GM18505 (cell line): ENCODE measurements around the gene FRMD5.

ENCODE experiments used
- ATAC-seq: cut with Tn5 transposase; IDR thresholded peaks from one replicate; pipeline ENCODE4 v1.9.1; 2021; ENCODE audit not compliant: unreplicated experiment
- POLR2A ChIP-seq: IDR thresholded peaks from 4 replicates; pipeline ENCODE4 v1.6.1; 2011; ENCODE audit warnings: borderline replicate concordance; ENCODE audit not compliant: insufficient read depth, insufficient read length; ENCODE audit errors: extremely low read depth

The FRMD5 gene

DNA sequence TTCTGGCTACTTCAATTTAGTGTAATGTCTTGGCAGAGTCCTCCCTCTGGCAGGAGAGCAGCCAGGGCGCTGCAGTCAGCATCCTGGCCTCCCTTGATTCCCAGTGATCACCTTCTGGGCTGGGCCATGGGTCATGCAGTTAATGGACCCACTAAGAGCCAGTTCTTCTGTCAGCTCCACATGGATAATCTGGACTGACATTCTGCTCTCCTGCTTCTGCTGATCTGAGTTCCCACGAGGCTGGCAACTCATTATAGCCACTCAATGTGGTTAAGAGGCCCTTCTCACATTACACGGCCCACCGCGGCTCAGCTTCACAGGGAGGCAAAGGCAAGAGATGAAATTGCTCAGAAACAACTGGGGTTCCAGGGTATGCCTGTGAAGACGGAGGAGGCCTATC, 274.3 kb downstream of the FRMD5 start:
- TF ChIP-seq POLR2A, result no peak
- no peak for ATAC-seq

GRCh38 chr15:43920254-43920600, 274.8 kb downstream of the FRMD5 start:
- ATAC-seq, result no peak
- no peak for TF ChIP-seq POLR2A

DNA sequence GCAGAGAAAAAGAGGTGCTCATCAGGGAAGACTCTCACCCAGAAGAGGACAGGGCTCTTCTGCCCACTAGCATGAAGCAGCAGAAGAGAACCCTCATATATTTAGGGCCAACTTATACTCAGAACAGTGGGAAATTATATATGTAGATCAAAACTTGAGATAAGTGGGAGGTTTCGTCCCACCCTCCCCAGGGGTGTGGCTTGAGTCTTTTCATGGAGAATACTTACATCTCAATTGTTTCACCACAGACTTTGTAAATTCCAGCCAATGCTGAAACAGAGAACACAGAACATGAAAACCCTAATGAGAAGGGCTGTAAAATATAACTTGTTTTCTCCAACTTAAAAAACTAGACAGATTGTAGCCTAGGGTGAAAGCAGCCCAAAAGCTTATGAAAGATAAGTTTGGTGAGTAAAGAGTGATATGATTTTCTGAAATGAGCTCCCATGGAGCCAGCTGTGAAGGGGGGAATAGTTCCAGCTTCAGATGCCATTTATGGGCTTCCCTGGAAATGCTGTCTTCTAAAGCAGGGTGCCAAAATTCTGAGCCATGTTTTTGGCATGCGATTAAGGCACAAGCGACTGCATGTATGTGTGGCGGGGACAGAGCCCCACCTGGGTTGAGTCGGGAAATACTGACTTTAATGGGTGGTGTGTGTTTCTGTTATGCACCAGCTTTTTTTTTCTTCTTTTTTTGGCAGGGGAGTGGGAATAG, 275.4 kb downstream of the FRMD5 start:
- ATAC-seq, result no peak
- no peak for TF ChIP-seq POLR2A

- no peak for ATAC-seq
- TF ChIP-seq POLR2A, result no peak
Measured at GRCh38 chr15:43918717-43919116, 276.4 kb downstream of the FRMD5 start.

DNA sequence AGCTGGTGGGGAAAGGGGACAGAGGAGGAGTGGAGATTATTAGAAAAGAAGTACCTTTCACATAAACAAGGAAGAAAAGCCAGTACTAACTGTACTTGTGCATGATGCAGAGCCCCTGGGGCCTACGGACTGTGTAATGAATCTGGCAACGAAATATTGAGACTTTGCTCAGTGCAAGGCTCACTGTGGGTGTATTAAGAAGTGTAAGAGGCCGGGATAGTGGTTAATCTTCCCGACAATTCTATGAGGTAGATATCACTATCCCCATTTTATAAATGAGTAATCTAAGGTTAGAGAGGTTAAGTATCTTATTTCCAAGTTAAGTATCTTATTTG, 278.8 kb downstream of the FRMD5 start:
- no peak for ATAC-seq
- TF ChIP-seq POLR2A, result no peak

GRCh38 chr15:43915631-43916325, 279.3 kb downstream of the FRMD5 start:
- no peak for ATAC-seq
- TF ChIP-seq POLR2A, result no peak

DNA sequence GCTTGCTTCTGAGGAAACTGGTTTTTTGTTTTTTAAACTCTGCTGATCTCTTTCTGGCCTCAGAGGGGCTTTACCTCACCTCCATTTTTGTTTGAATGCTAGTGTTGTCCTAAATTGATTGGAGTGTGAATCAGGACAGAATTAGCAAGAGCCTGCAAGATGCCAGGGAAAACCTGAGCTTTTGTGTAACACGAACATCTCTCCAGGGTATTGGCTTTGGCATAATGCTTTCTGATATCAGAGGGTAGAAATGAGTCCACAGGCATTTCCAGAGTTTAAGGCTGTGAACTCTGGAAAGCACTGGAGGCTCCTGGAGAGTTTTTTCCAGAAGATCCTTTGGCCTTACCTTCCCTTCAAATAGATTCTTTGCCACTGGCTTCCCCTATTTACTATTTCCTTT, 281.1 kb downstream of the FRMD5 start:
- ATAC-seq, result no peak
- TF ChIP-seq POLR2A, result no peak

- no peak for TF ChIP-seq POLR2A
- no peak for ATAC-seq
Measured at GRCh38 chr15:43913026-43913780, 281.9 kb downstream of the FRMD5 start.

GRCh38 chr15:43912208-43912607, 282.9 kb downstream of the FRMD5 start:
- ATAC-seq, result no peak
- no peak for TF ChIP-seq POLR2A

GRCh38 chr15:43911235-43911781, 283.8 kb downstream of the FRMD5 start:
- no peak for TF ChIP-seq POLR2A
- ATAC-seq, result no peak

GRCh38 chr15:43908516-43909050, 286.5 kb downstream of the FRMD5 start:
- no peak for TF ChIP-seq POLR2A
- ATAC-seq, result no peak

DNA sequence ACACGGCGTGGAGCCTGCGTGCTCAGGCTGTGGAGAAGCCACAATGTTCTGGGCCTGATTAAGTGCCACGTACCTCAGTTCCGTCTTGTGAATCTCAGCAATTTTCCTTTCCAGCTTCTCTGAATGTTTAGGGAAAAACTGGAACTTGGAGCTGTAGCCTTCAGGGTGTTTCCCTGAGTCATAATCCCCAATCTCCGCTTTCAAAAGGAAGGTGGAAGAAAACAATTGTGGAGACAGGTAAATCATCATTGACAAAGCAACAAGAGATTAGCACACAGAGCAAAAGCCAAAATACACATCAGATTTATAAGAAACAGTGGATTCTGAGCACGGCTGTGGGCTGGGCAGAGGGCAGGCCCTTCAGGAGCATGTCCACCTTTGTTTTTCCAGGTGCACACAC, 289.3 kb downstream of the FRMD5 start:
- no peak for ATAC-seq

GRCh38 chr15:43903864-43904290, 291.2 kb downstream of the FRMD5 start:
- ATAC-seq, result no peak

More for the DNA sequence above, 289.3 kb downstream of the FRMD5 start:
- TF ChIP-seq POLR2A, result no peak

More at GRCh38 chr15:43903864-43904290, 291.2 kb downstream of the FRMD5 start:
- no peak for TF ChIP-seq POLR2A
